NOMO-1 treated with dmso at 0.1 percent for 144 hours (cell line): Measurements from ENCODE around the gene KDM4C.
"Not testable (repeated sequence)": the region's sequence is repeated elsewhere in the genome, so short reads cannot be mapped to it uniquely, and the experiment has no call there.

Source experiments
- DNase-seq: peaks from one replicate; lab custom pipeline; 2025; ENCODE audit not compliant: unreplicated experiment; lab: John Stamatoyannopoulos, UW

KDM4C gene

DNA sequence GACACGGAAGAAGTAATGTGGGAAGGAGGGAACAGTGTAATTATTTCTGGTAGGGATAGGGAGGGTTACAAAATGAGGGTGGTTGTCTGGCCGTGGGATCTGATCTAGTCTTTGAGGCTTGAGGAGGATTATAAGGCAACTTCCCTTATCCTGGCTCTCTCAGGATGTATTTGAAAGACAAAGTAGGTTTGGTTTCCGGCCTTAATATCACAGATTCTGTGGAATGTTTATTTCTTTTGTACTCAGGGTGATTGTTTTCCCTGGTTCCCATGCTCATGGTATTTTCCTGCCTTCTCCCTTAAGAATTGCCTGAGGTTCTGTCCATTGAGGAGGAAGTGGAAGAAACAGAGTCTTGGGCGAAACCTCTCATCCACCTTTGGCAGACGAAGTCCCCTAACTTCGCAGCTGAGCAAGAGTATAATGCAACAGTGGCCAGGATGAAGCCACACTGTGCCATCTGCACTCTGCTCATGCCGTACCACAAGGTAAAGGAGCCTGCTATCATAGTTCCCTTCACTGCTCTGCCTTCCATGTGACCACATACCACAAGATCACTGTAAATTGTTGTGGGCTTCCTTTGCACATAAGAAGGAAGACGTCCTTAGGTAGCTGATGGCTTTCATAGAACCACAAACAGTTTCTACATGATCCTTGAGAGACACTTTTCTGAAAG is 253.8 kb downstream of the KDM4C start:
- peak; percentile 23 for DNase-seq

DNA sequence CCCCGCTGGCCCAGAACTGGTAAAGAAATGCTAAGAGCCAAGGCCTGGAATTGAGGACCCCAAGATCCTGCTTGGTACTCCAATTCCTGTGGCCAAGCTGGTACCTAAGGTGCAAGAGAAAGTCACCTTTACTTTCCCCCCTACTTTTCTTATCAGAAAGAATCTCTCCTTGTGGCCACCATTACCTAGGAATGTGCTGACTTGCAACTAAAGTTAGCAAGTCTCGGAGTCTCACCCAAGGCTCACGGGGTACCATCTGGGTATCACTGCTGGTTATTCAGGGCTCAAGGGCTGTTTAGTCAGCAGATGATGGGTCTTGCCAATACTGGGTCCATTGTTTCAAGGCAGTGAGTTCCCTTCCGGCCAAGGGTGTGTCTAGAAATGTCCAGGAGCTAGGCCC is 270.2 kb downstream of the KDM4C start:
- no peak for DNase-seq

DNA sequence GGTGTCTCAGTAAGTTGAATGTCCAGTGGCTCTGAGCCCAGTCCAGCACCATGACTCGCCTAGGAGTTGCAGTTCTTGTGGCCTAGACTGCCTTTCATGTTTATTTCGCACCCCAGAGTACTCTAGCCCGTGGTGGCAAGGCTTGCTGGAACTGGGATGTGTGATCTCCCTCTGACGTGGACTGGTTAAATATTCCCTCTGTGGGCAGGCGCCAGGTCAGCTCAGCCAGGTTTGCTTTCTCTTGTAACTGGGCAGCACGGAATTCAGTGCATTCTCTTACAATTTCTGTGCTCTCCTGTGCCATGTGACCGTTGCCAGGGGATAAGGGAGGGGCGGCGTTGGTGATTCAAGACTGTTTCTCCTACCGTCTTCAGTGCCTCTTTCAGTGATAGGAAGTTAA is 270.8 kb downstream of the KDM4C start:
- no peak for DNase-seq

DNA sequence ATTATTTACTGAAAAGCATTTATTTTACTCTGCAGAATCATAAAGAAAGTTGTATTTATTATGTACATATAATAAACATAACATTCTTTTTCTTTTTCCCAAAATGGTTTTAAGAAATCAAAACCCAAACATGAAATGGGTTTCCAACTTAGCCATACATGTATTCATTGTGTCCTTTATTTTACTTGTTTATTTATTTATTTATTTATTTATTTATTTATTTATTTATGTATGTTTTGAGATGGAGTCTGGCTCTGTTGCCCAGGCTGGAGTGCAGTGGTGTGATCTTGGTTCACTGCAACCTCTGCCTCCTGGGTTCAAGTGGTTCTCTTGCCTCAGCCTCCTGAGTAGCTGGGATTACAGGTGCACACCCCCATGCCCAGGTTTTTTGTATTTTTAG is 273.2 kb downstream of the KDM4C start:
- DNase-seq: not testable (repeated sequence)

DNA sequence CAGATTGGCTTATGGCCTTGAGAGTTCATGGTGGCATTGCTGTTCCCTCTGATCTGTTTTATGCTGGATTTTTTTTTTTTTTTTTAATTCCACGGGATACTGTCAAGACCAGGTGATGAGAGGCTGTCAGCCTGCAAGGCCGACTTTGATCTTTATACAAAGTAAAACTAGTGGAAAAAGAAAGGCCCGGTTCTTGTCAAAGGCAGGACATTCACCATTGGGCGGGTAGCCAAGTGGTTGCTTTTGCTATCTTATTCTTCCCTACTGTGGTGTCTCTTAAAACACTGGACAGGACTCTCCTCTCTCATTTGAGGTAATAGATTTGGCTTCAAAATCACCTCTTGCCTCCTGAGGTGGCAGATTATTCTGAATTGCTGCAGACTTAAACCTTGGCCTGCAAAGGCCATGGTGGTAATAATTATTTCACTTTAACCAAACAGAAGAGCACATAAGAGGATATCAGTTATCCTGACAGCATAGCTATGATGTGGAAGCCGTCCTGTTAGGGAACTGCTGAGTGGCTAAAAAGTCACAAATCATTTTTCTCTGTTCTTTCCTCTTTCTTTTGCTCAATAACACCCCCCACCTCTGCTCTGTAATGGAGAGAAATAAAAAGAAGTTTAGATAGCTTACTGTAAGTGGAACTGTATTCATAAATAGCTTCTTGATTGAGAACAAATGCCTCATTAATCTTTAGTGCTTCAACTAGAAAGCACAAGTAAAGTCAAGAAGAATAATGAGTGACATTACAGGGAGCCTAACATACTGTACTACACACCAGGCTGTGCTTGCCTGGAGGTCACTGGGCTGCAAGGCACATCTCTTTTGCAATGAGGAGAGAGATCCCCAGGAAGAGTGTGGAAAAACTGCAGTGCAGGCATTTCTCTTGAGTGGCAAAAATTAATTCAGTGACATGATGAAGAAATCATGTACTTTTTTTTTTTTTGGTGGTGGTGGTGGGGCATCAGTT is 275.6 kb downstream of the KDM4C start:
- DNase-seq: no peak

DNA sequence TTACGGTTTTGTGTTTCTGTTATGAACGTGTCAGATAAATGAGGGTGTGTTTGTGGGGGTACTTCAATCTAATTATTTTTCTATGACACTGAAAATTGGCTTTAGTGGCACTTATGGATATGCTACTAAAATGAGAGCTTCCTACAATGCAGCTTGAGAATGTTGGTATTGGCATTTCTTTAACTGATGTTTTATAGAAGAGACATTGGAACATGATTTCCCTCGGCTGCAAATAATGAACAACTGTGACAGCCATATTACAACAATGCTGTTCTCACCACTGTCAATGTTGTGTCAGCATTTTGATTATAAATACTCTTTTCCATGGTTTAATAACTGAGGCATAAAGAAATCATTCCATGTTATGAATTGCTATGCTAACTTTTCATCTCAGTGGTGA is 279.4 kb downstream of the KDM4C start:
- no peak for DNase-seq

DNA sequence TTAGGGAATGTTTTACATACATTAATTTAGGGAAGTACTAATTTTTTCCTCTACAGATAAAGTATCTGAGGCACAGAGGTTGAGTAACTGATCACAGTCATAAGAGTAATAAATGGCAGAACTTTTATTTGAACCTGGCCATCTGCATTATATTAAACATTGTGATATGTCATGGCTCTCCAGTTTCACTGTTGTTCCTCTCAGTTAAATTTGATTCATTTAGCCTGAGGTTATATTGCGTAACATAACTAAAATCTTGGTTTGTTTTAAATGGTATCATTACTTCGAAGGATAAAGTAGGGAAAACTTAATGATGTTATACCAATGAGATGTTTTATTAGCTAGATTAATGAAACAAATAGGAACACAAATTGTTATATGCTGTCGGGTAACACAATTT is 284.4 kb downstream of the KDM4C start:
- DNase-seq: no peak

DNA sequence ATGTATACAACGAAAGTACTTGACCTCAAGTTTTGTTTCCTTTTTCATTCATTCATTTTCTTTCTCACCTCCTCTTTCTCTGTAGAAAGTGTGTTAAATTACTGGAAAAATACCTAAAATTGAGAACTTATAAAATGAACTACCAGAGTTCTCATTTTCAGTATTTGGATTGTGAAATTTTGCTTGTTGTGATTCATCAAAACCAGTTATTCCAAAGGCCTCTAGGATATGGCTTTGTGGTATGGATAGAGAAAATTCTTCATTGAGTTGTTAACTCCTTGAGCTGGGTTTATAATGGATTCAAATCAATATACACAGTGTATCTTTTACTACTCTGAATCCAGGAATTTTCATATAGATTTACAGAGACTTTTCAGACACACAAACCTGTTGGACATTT is 287.6 kb downstream of the KDM4C start:
- DNase-seq: no peak

DNA sequence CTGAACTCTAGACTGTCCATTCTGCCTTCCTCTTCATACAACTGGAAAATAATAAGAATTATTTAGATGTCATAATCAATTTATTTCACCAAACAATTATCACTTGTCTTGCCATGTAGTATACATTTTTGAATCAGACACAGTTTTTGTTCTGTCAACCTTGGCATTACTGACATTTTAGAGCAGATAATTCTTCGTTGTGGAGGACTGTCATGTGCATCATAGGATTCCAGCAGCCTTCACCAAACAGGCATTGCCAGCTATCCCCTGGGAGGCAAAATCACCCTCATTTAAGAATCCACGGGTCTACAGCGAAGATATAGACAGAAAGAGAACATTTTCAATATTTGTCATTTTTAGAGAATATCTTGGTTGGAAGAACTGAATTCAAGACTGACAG is 293.9 kb downstream of the KDM4C start:
- no peak for DNase-seq

DNA sequence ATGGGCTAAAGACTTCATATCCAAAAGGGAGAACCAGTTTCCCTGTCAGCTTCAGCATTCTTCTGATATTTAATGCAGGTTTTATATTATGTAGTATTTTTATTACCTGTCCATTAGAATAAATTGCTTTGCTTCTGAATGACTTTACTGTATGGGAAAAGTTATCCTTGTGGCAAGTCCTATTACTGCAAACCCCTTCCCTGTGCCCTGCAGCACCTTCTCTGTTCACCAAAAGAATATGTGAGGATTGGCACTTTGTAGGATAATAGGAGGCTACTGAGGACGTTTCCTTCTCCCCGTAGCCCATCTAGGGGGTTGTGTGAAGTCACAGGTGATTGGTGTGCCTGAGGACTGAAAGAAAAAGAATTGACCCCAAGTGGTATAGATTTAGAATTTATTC is 296.1 kb downstream of the KDM4C start:
- no peak for DNase-seq

DNA sequence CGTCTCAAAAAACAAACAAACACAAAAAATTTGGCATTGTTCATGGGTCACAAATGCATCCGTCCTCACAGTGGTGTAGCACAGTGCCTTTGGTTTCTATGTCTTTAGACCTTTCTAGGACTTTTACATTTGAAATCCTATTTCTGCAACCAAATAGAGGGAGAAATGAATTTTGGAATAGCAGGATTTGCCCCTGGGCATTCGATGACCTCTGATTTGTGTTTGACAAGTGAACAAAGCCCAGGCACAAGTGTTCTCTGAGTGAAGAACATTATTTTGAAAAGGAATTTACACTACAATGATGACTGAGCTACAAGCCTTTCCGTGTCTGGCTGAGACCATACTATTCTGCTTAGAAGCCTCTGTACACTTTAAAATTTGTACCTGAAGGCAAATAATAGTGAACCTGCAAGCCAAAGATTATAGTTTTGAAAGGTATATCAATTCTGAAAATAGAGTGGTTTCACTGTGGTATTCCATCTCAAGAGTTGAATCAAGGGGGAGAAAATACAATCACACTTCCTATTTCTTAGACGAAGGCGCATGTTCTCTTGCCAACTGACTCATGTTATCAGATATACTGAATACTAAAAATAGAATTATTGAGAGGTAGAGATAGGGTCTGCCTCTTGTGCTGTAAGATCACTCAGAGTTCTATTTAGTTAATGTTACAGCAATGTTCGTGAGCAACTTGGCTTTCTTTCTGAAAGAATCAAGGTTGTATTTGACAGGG is 297.6 kb downstream of the KDM4C start:
- no peak for DNase-seq

DNA sequence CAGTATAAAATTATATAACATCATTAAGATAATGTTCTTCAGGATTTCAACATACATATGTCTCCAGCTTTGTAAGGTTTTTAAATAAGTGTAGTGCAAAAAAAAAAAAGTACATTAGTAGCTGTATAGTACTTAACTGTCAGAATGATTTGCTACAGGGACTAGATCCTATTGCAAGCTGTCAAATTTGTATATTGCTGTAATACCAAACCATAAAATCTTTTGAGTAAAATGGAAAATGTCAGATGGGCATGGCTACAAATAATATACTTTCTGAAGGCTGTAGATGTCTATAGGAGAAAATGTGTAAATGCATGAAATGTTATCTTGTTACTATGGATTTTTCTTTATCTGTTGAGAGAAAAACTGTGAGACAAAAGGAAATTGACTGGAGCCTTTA is 298.5 kb downstream of the KDM4C start:
- no peak for DNase-seq

DNA sequence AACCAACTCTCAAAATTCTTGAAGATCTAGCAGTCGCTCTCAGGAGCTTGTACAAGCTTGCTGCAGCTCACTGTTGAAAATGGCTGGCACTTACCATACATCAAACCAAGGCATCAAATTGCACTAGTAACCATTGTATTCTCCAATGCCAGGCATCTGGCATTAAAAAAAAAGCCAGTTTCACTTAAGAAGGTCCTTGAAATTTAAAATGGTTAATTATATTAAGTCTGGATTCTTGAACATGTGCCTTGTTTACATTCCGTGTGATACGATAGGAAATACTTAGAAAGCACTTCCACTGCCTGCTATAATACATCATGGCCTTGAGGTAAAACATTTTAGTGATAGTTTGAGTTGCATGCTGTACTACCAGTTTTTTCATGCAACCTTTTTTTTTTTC is 300.7 kb downstream of the KDM4C start:
- no peak for DNase-seq

DNA sequence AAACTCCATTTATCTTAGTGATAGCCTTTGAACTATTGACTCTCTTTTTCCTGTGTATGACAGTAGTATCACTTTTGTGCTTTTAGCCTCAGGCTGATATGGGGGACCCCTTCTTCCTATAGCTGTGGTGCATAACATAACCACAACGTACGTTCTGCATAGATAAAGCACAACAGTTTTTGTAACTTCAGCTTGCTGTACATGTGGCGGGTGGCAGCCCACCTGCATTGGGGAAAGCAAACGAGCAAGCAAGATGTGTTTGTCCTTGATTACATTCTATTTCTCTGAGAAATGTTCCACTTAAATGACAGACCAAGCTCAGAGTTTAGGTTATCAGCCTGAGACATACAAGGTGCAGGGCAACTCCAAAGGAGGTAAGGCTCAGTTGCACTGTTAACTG is 309.4 kb downstream of the KDM4C start:
- no peak for DNase-seq

DNA sequence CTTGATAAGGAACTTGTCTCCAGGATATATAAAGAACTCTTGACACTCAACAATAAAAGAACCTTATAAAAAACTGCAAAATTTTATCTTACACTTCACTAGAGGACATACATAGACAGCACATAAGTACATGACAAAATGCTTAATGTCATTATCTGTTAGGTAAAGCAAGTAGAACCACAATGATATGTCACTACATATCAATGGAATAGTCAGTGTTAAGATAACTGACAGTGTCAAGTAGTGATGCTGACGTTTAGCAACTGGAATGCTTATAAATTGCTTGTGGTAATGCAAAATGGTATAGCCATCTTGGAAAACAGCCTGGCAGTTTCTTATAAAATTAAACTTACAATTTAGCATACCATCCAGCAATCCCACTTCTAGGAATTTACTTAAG is 314.1 kb downstream of the KDM4C start:
- DNase-seq: no peak

DNA sequence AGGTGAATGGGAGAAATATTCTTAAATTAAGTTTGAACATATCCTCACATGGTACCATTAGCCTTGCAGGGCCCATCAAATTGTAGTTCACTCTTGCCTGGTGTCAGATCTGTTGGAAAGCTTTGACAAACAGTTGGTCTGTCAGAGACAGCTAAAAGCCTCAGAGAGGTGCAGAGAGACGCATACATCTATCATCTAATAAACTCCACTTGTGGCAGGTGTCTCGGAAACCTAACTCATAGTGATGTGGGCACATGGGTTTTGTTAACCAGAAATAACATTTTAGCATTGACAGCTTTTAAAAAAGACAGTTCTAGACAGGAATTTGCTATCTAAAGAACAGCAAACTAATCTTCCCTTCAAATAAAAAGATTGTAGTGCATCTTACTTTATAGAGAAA is 315.9 kb downstream of the KDM4C start:
- no peak for DNase-seq

DNA sequence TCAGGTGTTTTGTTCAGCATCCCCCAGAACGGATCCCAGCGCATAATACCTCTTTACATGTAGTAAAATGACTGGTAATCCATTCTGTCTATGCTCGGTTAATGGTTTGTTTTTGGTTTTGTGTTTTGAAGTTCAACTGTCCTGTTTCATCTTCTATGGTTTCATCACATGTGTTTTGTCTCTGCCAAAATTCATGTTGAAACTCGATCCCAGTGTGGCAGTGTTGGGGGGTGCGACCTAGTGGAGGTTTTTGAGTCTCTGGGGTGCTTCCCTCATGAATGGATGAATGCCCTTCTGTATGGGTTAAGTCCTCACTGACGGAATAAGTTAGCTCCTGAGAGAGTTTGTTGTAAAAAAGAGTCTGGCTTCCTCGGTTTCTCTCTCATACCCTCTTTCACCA is 317.4 kb downstream of the KDM4C start:
- no peak for DNase-seq

DNA sequence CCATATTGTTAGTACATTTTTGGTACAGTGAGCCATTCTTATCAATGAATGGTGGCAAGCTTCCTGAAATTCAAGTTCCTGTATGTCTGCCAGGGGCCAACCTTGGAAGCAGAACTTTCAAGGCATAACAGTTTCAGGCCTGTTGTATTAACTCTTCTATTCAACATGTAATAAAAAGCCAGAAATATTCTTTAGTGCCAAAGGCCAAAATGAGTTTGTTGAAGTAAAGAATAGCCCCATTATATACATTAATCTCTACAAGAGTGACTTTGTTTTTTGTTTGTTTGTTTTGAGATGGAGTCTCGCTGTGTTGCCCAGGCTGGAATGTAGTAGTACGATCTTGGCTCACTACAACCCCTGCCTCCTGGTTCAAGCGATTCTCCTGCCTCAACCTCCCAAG is 321.3 kb downstream of the KDM4C start:
- DNase-seq: no peak

DNA sequence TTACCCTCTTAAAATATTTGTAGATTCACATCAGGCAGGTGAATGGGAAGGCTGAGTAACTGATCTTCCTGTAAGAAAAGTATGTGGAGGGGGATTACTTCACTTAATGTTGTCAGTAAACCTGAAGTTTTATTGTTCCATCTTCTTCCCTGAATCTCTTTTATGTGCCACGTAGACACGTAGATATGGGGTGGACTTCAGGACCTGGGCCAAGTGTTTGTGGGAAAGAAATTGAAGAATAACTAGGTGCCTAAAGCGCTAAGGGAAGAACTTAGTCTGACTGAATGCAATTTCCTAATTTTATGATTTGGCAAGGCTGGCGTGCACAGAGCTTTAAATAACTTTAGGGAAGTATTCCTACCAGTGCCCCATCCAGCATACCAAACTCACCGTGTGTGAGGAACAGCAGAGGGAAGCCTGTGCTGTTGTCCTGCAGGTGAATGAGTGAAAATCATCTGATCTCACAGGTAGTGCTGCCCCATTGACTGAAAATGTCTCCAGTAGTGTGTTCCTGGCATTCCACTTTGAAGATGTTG is 323.4 kb downstream of the KDM4C start:
- DNase-seq: no peak

DNA sequence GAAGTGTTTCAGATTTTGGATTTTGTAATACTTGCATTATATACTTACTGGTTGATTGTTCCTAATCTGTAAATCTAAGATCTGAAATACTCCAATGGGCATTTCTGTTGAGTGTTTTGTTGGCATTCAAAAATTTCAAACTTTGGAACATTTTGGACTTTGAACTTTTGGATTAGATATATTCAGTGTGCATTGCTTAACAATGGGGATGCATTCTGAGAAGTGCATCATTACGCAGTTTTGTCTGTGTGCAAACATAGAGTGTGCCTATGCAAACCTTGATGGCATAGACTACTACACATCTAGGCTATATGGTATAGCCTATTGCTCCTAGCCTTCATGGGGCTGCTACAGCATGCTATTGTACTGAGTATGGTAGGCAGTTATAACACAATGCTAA is 325.4 kb downstream of the KDM4C start:
- no peak for DNase-seq

DNA sequence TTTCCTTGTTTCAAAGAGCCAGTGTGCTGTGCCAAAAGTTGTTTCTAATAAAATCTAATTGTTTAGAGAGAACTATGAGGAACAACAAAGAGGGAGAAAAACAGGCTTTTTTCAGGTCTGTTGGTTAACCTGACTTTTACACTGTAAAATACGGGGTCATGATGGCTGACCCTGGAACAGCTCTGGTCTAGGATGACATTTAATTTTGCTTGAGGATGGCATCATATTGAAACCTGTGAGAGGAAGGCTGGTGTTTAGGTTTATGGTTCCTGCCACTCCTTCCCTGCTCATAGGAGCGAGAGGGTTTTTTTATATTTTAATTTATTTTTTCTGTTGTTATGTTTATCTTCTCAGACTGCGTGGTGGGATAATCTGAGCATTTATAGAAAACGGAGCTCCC is 327.6 kb downstream of the KDM4C start:
- DNase-seq: no peak

DNA sequence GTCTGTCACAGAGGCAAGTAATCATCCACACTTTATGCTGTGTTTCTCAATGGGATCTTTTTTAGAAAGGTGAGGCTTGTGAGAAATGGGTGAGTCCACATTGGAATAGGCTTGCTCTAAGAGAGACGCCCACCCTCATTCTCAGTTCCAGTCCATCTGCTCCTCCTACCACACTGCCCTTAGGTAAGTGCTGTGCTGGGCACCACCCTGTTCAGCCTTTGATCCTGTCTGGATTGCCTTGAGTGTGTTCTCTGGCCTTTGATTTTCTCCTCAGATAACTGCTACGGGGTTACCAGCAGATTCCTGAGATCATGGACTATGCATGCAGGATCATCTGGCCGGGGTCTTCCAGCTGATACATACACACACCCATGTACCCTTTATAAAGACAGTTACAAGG is 328.6 kb downstream of the KDM4C start:
- no peak for DNase-seq
